Stomach (tissue), 4 donors: ENCODE measurements around the gene NCAPH2.

Experiments used
- POLR2A ChIP-seq, 4 donors: fragments of 450-650 bp; IDR thresholded peaks; one replicate each; pipeline ENCODE4 v1.6.1; 2016; ENCODE audit warnings: antibody characterized with exemption in 4 of 4, control low read depth in 2 of 4, mild to moderate bottlenecking in 1 of 4, moderate library complexity in 1 of 4
- POLR2AphosphoS5 ChIP-seq, 3 donors: sonication (generic); formaldehyde crosslinking; IDR thresholded peaks; one replicate each; pipeline ENCODE4 v1.6.1; 2016; ENCODE audit warnings: antibody characterized with exemption in 3 of 3
- TF ChIP-seq, protein P1 (sequence below), 7 experiments: fragments of 450-650 bp in 4 of 7; fragments of 200-600 bp in 3 of 7; sonication (generic) in 3 of 7; IDR thresholded peaks; one replicate each; pipeline ENCODE4 v1.5.1; 2016 to 2019; ENCODE audit warnings: antibody characterized with exemption in 7 of 7, control low read depth in 2 of 7, mild to moderate bottlenecking in 1 of 7

DNA sequence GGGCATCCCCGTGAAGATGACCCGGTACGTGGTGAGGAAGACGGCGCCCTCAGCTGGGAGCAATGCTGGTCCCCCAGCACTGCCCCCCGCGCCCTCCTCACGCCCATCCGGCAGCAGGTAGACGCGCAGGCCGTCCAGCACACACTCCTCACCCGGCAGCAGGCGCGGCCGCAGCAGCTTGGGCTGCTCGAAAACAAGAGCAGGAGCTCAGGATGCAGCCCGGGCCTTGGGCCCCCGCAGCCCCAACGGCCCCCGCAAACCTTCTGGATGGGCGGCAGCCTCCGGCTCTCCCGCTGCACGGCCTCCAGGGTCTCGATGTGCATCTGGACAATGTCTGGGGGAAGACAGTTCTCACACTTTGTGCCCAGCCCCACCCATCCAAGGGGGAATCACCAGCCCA is 46.5 kb upstream of the NCAPH2 start:
- TF ChIP-seq POLR2A (IDR thresholded peaks at IDR 0.05): no peak
- TF ChIP-seq, protein P1, sequence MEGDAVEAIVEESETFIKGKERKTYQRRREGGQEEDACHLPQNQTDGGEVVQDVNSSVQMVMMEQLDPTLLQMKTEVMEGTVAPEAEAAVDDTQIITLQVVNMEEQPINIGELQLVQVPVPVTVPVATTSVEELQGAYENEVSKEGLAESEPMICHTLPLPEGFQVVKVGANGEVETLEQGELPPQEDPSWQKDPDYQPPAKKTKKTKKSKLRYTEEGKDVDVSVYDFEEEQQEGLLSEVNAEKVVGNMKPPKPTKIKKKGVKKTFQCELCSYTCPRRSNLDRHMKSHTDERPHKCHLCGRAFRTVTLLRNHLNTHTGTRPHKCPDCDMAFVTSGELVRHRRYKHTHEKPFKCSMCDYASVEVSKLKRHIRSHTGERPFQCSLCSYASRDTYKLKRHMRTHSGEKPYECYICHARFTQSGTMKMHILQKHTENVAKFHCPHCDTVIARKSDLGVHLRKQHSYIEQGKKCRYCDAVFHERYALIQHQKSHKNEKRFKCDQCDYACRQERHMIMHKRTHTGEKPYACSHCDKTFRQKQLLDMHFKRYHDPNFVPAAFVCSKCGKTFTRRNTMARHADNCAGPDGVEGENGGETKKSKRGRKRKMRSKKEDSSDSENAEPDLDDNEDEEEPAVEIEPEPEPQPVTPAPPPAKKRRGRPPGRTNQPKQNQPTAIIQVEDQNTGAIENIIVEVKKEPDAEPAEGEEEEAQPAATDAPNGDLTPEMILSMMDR (IDR thresholded peaks at IDR 0.05): no peak
- no peak for TF ChIP-seq POLR2AphosphoS5 (IDR thresholded peaks at IDR 0.05)
